ENCODE measurements around the gene ADGRB2.

Gene ADGRB2

GRCh38 chr1:31699341-31699891, 64.7 kb downstream of the ADGRB2 start:
- DNase-seq = no peak

- DNase-seq = no peak
These were observed 66.7 kb downstream of the ADGRB2 start for GRCh38 chr1:31697369-31697984.

- DNase-seq = no peak
These were observed 67.9 kb downstream of the ADGRB2 start for GRCh38 chr1:31696242-31696641.

- DNase-seq = no peak
These were observed 68.8 kb downstream of the ADGRB2 start for GRCh38 chr1:31695327-31695726.

- no peak for DNase-seq
These were observed 69.2 kb downstream of the ADGRB2 start for GRCh38 chr1:31694964-31695313.

GRCh38 chr1:31694069-31694963, 69.8 kb downstream of the ADGRB2 start:
- DNase-seq = no peak

- no peak for DNase-seq
These were observed 70.9 kb downstream of the ADGRB2 start for GRCh38 chr1:31693231-31693630.

- DNase-seq = no peak
These were observed 72.2 kb downstream of the ADGRB2 start for GRCh38 chr1:31691951-31692350.

GRCh38 chr1:31691446-31691845, 72.7 kb downstream of the ADGRB2 start:
- no peak for DNase-seq

GRCh38 chr1:31690921-31691320, 73.2 kb downstream of the ADGRB2 start:
- no peak for DNase-seq

GRCh38 chr1:31689854-31690253, 74.3 kb downstream of the ADGRB2 start:
- no peak for DNase-seq

- DNase-seq = no peak
These were observed 74.8 kb downstream of the ADGRB2 start for GRCh38 chr1:31689379-31689778.

- DNase-seq = no peak
These were observed 75.8 kb downstream of the ADGRB2 start for GRCh38 chr1:31688233-31688918.

- DNase-seq = no peak
These were observed 76.5 kb downstream of the ADGRB2 start for GRCh38 chr1:31687601-31688000.

GRCh38 chr1:31685795-31686194, 78.3 kb downstream of the ADGRB2 start:
- DNase-seq = no peak

- no peak for DNase-seq
These were observed 80.1 kb downstream of the ADGRB2 start for GRCh38 chr1:31683997-31684396.

GRCh38 chr1:31681415-31681814, 82.7 kb downstream of the ADGRB2 start:
- no peak for DNase-seq

- DNase-seq = no peak
These were observed 84.4 kb downstream of the ADGRB2 start for GRCh38 chr1:31679676-31680230.

GRCh38 chr1:31679091-31679490, 85.0 kb downstream of the ADGRB2 start:
- no peak for DNase-seq

GRCh38 chr1:31678681-31679080, 85.5 kb downstream of the ADGRB2 start:
- no peak for DNase-seq

- no peak for DNase-seq
These were observed 86.2 kb downstream of the ADGRB2 start for GRCh38 chr1:31677949-31678348.

GRCh38 chr1:31677401-31677800, 86.7 kb downstream of the ADGRB2 start:
- DNase-seq = no peak
